GM21515 (cell line): ENCODE data around the gene CFC1B.
"Not testable (repeated sequence)": the region's sequence is repeated elsewhere in the genome, so short reads cannot be mapped to it uniquely, and the experiment has no call there.

Experiments
- ATAC-seq: cut with Tn5 transposase; IDR thresholded peaks from one replicate; pipeline ENCODE4 v1.9.1; 2021; ENCODE audit not compliant: unreplicated experiment

The CFC1B gene

GRCh38 chr2:130556441-130556840 is 35.4 kb downstream of the CFC1B start:
- not testable (repeated sequence) for ATAC-seq

GRCh38 chr2:130566165-130566564 is 45.1 kb downstream of the CFC1B start:
- ATAC-seq = not testable (repeated sequence)

- ATAC-seq = not testable (repeated sequence)
Measured at GRCh38 chr2:130571929-130572328, 50.9 kb downstream of the CFC1B start.

- ATAC-seq = not testable (repeated sequence)
Measured at GRCh38 chr2:130574230-130574629, 53.2 kb downstream of the CFC1B start.

- not testable (repeated sequence) for ATAC-seq
Measured at GRCh38 chr2:130576209-130576784, 55.3 kb downstream of the CFC1B start.

GRCh38 chr2:130577559-130577958 is 56.5 kb downstream of the CFC1B start:
- not testable (repeated sequence) for ATAC-seq
